OCI-LY3 (cell line): ENCODE results near the gene SCYGR2.

Source experiments
- H2AFZ ChIP-seq: fragments of 200-600, 300-600 bp; shearing (Covaris generic); 2 replicates; pipeline ENCODE4 v1.6.0; 2014; ENCODE audit warnings: antibody characterized with exemption, low read depth, low read length
- H3K27ac ChIP-seq: fragments of 200-600, 300-600 bp; sonication (generic); 2 replicates; pipeline ENCODE4 v1.5.1; 2014; ENCODE audit warnings: mild to moderate bottlenecking, low read length, moderate library complexity, mixed read lengths
- H3K27me3 ChIP-seq: fragments of 200-600, 300-600 bp; sonication (generic); 2 replicates; pipeline ENCODE4 v1.6.1; 2014; ENCODE audit warnings: low read depth, low read length, mixed read lengths
- H3K36me3 ChIP-seq: fragments of 200-600, 300-600 bp; sonication (generic); replicated peaks from 2 replicates; pipeline ENCODE3; 2014; ENCODE audit warnings: low read depth, low read length, mixed read lengths
- H3K4me1 ChIP-seq: fragments of 300-600, 200-600 bp; sonication (generic); 2 replicates; pipeline ENCODE4 v1.6.1; 2014; ENCODE audit warnings: low read length, mixed read lengths
- H3K4me2 ChIP-seq: fragments of 200-600, 300-600 bp; sonication (generic); 2 replicates; pipeline ENCODE4 v1.6.1; 2014; ENCODE audit warnings: low read length, mixed read lengths
- H3K4me3 ChIP-seq: fragments of 300-600, 200-600 bp; sonication (generic); 2 replicates; pipeline ENCODE4 v1.5.1; 2014; ENCODE audit warnings: antibody characterized with exemption, mild to moderate bottlenecking, low read length, moderate library complexity
- H3K79me2 ChIP-seq: fragments of 300-600, 200-600 bp; shearing (Covaris generic); 2 replicates; pipeline ENCODE4 v1.6.1; 2014; ENCODE audit warnings: mild to moderate bottlenecking, low read length, mixed read lengths
- H3K9ac ChIP-seq: fragments of 300-600, 200-600 bp; shearing (Covaris generic); 2 replicates; pipeline ENCODE4 v1.6.0; 2014; ENCODE audit warnings: mild to moderate bottlenecking, low read length, moderate library complexity
- H3K9me3 ChIP-seq: fragments of 200-600, 300-600 bp; shearing (Covaris generic); 2 replicates; pipeline ENCODE4 v1.6.1; 2014; ENCODE audit warnings: low read length, mixed read lengths; ENCODE audit not compliant: insufficient read depth
- H4K20me1 ChIP-seq: fragments of 200-600, 300-600 bp; sonication (generic); 2 replicates; pipeline ENCODE4 v1.6.1; 2016; ENCODE audit warnings: low read length, mixed read lengths; ENCODE audit not compliant: insufficient read depth
- CTCF ChIP-seq: fragments of 200-600, 300-600 bp; sonication (generic); IDR thresholded peaks from 2 replicates; pipeline ENCODE4 v1.5.1; 2014; ENCODE audit warnings: antibody characterized with exemption, low read length, low read depth
- EZH2phosphoT487 ChIP-seq: fragments of 200-600 bp; shearing (Covaris generic); IDR thresholded peaks from 2 replicates; pipeline ENCODE4 v1.6.1; 2018; ENCODE audit warnings: antibody characterized with exemption, mixed run types, low read depth

The SCYGR2 gene

GRCh38 chr2:227582369-227582768, 16.3 kb upstream of the SCYGR2 start:
- H4K20me1 ChIP-seq: no peaks in the 10 kb centered on the region
- no peak overlapping the region for H3K4me3 ChIP-seq
- no peak overlapping the region for H3K9ac ChIP-seq
- no peaks in the 10 kb centered on the region for H3K36me3 ChIP-seq
- H3K4me1 ChIP-seq: no peaks in the 10 kb centered on the region
- TF ChIP-seq EZH2phosphoT487 (no peak), CTCF (no peak)
- H3K79me2 ChIP-seq: no peaks in the 10 kb centered on the region
- no peaks in the 10 kb centered on the region for H3K27me3 ChIP-seq
- no peak overlapping the region for H3K27ac ChIP-seq
- no peak overlapping the region for H2AFZ ChIP-seq
- no peaks in the 10 kb centered on the region for H3K9me3 ChIP-seq
- H3K4me2 ChIP-seq: no peak overlapping the region

- H3K27ac ChIP-seq: no peak overlapping the region
- no peak overlapping the region for H2AFZ ChIP-seq
- H3K4me2 ChIP-seq: no peak overlapping the region
Measured at GRCh38 chr2:227592694-227593387, 5.9 kb upstream of the SCYGR2 start.

GRCh38 chr2:227595797-227596196, 2.9 kb upstream of the SCYGR2 start:
- Histone ChIP-seq H3K79me2 (no peaks in the 10 kb centered on the region), H3K9ac (no peak overlapping the region), H2AFZ (no peak overlapping the region), H3K27me3 (no peaks in the 10 kb centered on the region), H3K4me3 (no peak overlapping the region), H3K9me3 (no peaks in the 10 kb centered on the region), H3K4me1 (no peaks in the 10 kb centered on the region), H3K4me2 (no peak overlapping the region), H4K20me1 (no peaks in the 10 kb centered on the region), H3K36me3 (no peaks in the 10 kb centered on the region), H3K27ac (no peak overlapping the region)
- no peak for TF ChIP-seq CTCF
- no peak for TF ChIP-seq EZH2phosphoT487

More at GRCh38 chr2:227592694-227593387, 5.9 kb upstream of the SCYGR2 start:
- Histone ChIP-seq H4K20me1 (no peaks in the 10 kb centered on the region), H3K4me3 (no peak overlapping the region), H3K27me3 (no peaks in the 10 kb centered on the region), H3K36me3 (no peaks in the 10 kb centered on the region), H3K9me3 (no peaks in the 10 kb centered on the region), H3K4me1 (no peaks in the 10 kb centered on the region), H3K79me2 (no peaks in the 10 kb centered on the region), H3K9ac (no peak overlapping the region)
- no peak for TF ChIP-seq EZH2phosphoT487
- TF ChIP-seq CTCF: no peak

- no peak for TF ChIP-seq EZH2phosphoT487
- TF ChIP-seq CTCF: no peak
- Histone ChIP-seq H3K4me1 (no peaks in the 10 kb centered on the region), H4K20me1 (no peaks in the 10 kb centered on the region), H3K79me2 (no peaks in the 10 kb centered on the region), H3K27ac (no peak overlapping the region), H3K9me3 (no peaks in the 10 kb centered on the region), H3K27me3 (no peaks in the 10 kb centered on the region), H2AFZ (no peak overlapping the region), H3K36me3 (no peaks in the 10 kb centered on the region), H3K4me3 (no peak overlapping the region), H3K9ac (no peak overlapping the region), H3K4me2 (no peak overlapping the region)
Measured at GRCh38 chr2:227597036-227597435, 1.7 kb upstream of the SCYGR2 start.
